ENCODE results near the gene CCNK.

Gene CCNK

DNA sequence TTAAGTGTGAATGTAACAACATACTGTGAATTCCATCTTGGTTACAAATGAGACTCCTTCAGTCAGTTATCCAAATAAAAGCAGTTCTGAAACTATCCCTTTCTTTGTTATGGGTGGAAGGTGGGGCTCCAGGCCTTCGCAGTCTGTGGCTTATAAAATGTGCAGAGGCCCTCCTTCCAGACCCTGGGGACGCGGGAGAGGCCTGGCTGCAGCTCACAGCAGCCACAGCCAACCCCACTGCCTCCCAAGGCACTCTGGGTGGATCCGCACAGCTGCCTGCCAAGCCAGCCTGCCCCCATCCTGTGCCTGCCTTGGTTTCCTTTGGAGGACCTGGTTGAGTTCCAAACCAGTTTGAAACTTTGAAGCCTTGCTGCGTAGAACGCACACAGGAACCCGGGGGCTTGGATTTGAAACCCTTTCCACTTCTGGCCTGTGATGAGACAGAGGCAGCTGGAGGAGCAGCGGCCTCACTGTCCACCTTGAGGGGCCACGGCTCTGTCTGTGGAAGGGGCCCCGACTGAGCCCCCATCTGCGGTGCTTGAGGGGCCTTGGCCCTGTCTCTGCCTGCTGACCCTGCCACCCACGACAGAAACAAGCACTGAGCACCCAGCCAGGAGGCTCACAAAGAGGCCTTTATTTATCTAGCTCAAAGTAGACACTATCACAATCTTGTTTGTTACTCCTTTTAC is 30.4 kb downstream of the CCNK start:
- H3K27ac ChIP-seq (ENCODE audit: low read depth, low read length): no peak overlapping the region

GRCh38 chr14:99512110-99512449 is 30.9 kb downstream of the CCNK start:
- H4K20me1 ChIP-seq (ENCODE audit: low read depth, low read length): no peaks in the 10 kb centered on the region
- no peaks in the 10 kb centered on the region for H3K79me2 ChIP-seq (ENCODE audit: insufficient read depth, low read length)
- no peak for TF ChIP-seq EZH2phosphoT487 (conservative IDR thresholded peaks at IDR 0.05; ENCODE audit: low read length)
- no peak for TF ChIP-seq CTCF (IDR thresholded peaks at IDR 0.05; ENCODE audit: insufficient read depth, low read length, poor library complexity, severe bottlenecking)
- H3K9ac ChIP-seq (ENCODE audit: low read length): no peak overlapping the region
- no peaks in the 10 kb centered on the region for H3K27me3 ChIP-seq (ENCODE audit: low read length)
- H3K9me3 ChIP-seq (ENCODE audit: insufficient read depth, low read length): no peaks in the 10 kb centered on the region
- no peaks in the 10 kb centered on the region for H3K36me3 ChIP-seq (ENCODE audit: low read length)
- no peak overlapping the region for H3K4me3 ChIP-seq (ENCODE audit: insufficient read depth, low read length, poor library complexity, severe bottlenecking)
- H3F3A ChIP-seq (ENCODE audit: insufficient read depth): no peaks in the 10 kb centered on the region
- no peak overlapping the region for H3K4me2 ChIP-seq (ENCODE audit: low read depth, low read length, poor library complexity, severe bottlenecking)
- H3K9me2 ChIP-seq (replicated peaks; ENCODE audit: insufficient read depth, low read length): no peaks in the 10 kb centered on the region
- no peak overlapping the region for H3K27ac ChIP-seq (ENCODE audit: low read depth, low read length)
- no peak overlapping the region for H2AFZ ChIP-seq (ENCODE audit: low read depth, low read length, severe bottlenecking)

More for the DNA sequence above, 30.4 kb downstream of the CCNK start:
- TF ChIP-seq CTCF (IDR thresholded peaks at IDR 0.05; ENCODE audit: insufficient read depth, low read length, poor library complexity, severe bottlenecking): no peak
- no peak for TF ChIP-seq EZH2phosphoT487 (conservative IDR thresholded peaks at IDR 0.05; ENCODE audit: low read length)
- Histone ChIP-seq H2AFZ (ENCODE audit: low read depth, low read length, severe bottlenecking) (no peak overlapping the region), H4K20me1 (ENCODE audit: low read depth, low read length) (no peaks in the 10 kb centered on the region), H3K4me2 (ENCODE audit: low read depth, low read length, poor library complexity, severe bottlenecking) (no peak overlapping the region), H3K9me2 (replicated peaks; ENCODE audit: insufficient read depth, low read length) (no peaks in the 10 kb centered on the region), H3K36me3 (ENCODE audit: low read length) (no peaks in the 10 kb centered on the region), H3K79me2 (ENCODE audit: insufficient read depth, low read length) (no peaks in the 10 kb centered on the region), H3K9ac (ENCODE audit: low read length) (no peak overlapping the region), H3K4me3 (ENCODE audit: insufficient read depth, low read length, poor library complexity, severe bottlenecking) (no peak overlapping the region), H3K27me3 (ENCODE audit: low read length) (no peaks in the 10 kb centered on the region), H3K9me3 (ENCODE audit: insufficient read depth, low read length) (no peaks in the 10 kb centered on the region), H3F3A (ENCODE audit: insufficient read depth) (no peaks in the 10 kb centered on the region)

GRCh38 chr14:99512571-99513182 is 31.5 kb downstream of the CCNK start:
- Histone ChIP-seq H3K27ac (ENCODE audit: low read depth, low read length) (no peak overlapping the region), H3K9me3 (ENCODE audit: insufficient read depth, low read length) (no peaks in the 10 kb centered on the region), H2AFZ (ENCODE audit: low read depth, low read length, severe bottlenecking) (no peak overlapping the region), H4K20me1 (ENCODE audit: low read depth, low read length) (no peaks in the 10 kb centered on the region), H3K27me3 (ENCODE audit: low read length) (no peaks in the 10 kb centered on the region), H3K4me2 (ENCODE audit: low read depth, low read length, poor library complexity, severe bottlenecking) (no peak overlapping the region), H3K36me3 (ENCODE audit: low read length) (no peaks in the 10 kb centered on the region), H3K9me2 (replicated peaks; ENCODE audit: insufficient read depth, low read length) (no peaks in the 10 kb centered on the region), H3K79me2 (ENCODE audit: insufficient read depth, low read length) (no peaks in the 10 kb centered on the region), H3K4me3 (ENCODE audit: insufficient read depth, low read length, poor library complexity, severe bottlenecking) (no peak overlapping the region), H3F3A (ENCODE audit: insufficient read depth) (no peaks in the 10 kb centered on the region), H3K9ac (ENCODE audit: low read length) (no peak overlapping the region)
- no peak for TF ChIP-seq EZH2phosphoT487 (conservative IDR thresholded peaks at IDR 0.05; ENCODE audit: low read length)
- TF ChIP-seq CTCF (IDR thresholded peaks at IDR 0.05; ENCODE audit: insufficient read depth, low read length, poor library complexity, severe bottlenecking): no peak

All from SU-DHL-6 (cell line).